Left ventricle myocardium inferior (tissue), 1 donor: ENCODE data around the gene MIER2. TPM values are rescaled to one million over a fixed set of nuclear protein-coding genes. Genes with fewer than 3 reads are reported as not detected.

Source experiments
- DNase-seq: peaks from one replicate; pipeline ENCODE4 v3.0.0-alpha.2; 2020
- H3K27ac ChIP-seq: fragments of 200-600 bp; replicated peaks from 2 replicates; pipeline ENCODE4 v1.8.0; 2021
- H3K27me3 ChIP-seq: fragments of 200-600 bp; 2 replicates; pipeline ENCODE4 v1.8.0; 2021; ENCODE audit warnings: low read depth
- H3K36me3 ChIP-seq: fragments of 200-600 bp; 2 replicates; pipeline ENCODE4 v1.8.0; 2021
- H3K4me1 ChIP-seq: fragments of 200-600 bp; 2 replicates; pipeline ENCODE4 v1.8.0; 2021
- H3K4me3 ChIP-seq: fragments of 200-600 bp; 2 replicates; pipeline ENCODE4 v1.8.0; 2021; ENCODE audit warnings: mild to moderate bottlenecking, moderate library complexity
- H3K9me3 ChIP-seq: fragments of 200-600 bp; replicated peaks from 2 replicates; pipeline ENCODE4 v1.8.0; 2021
- intact Hi-C: fragments of 100-400 bp; cut with micrococcal nuclease; formaldehyde crosslinking; loops from one replicate; pipeline ENCODE4 v1.11.0; 2022
- total RNA-seq: library from RNA; stranded (reverse); fragmentation: NEBNext Ultra II Directional; extraction: Animal tissue kit (Norgen Biotek cat#: 25700); gene quantifications from one replicate; pipeline ENCODE4 v1.2.1, GENCODE V29; 2021
- TF ChIP-seq, protein P1 (sequence below): fragments of 200-600 bp; IDR thresholded peaks from 2 replicates; pipeline ENCODE4 v1.8.0; 2021; ENCODE audit warnings: antibody characterized with exemption, mild to moderate bottlenecking, borderline replicate concordance
- donor health status: DM: no; HTN: yes; CAD: no; lungs with severe emphysema.

The MIER2 gene
- total RNA-seq, 1 donor from 2014 or later = 15.9 TPM

DNA sequence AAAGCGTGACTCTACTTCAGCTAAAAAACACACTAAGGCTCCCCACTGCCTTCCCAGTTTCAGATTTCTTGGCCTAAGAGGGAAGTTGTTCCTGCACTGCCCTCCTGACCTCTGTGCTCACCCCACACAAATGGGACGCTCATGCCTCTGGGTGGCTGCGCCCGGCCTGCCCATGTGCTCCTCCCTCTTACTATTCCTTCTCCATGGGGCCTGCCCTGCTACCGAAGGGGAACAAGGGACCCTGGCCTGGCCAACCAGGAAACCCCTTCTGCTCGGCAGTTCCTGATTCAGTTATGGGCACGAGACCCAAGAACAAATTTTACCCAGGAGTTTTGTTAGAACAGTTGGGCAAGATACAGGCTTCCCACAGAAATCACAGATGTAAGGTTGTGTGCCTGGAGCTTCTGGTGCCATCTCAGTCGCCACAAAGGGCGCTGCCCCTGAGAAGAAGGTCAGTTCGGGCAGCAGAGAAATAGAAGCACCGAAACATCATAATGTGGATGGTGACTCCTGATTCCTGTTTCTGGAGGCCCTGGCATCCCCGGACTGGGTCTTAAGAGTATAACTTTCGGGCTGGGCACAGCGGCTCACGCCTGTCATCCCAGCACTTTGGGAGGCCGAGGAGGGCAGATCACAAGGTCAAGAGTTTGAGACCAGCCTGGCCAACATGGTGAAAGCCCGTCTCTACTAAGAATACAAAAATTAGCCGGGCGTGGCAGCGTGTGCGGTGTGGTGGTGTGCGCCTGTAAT, 47.9 kb downstream of the MIER2 start:
- Histone ChIP-seq H3K27me3 (peaks cover 40% of the 10 kb centered on the region), H3K27ac (peak overlapping the region; percentile 58), H3K4me3 (no peak overlapping the region), H3K4me1 (peaks cover 30% of the 10 kb centered on the region), H3K36me3 (no peaks in the 10 kb centered on the region), H3K9me3 (no peaks in the 10 kb centered on the region)
- intact Hi-C loops = no loop called here
- TF ChIP-seq, protein P1, sequence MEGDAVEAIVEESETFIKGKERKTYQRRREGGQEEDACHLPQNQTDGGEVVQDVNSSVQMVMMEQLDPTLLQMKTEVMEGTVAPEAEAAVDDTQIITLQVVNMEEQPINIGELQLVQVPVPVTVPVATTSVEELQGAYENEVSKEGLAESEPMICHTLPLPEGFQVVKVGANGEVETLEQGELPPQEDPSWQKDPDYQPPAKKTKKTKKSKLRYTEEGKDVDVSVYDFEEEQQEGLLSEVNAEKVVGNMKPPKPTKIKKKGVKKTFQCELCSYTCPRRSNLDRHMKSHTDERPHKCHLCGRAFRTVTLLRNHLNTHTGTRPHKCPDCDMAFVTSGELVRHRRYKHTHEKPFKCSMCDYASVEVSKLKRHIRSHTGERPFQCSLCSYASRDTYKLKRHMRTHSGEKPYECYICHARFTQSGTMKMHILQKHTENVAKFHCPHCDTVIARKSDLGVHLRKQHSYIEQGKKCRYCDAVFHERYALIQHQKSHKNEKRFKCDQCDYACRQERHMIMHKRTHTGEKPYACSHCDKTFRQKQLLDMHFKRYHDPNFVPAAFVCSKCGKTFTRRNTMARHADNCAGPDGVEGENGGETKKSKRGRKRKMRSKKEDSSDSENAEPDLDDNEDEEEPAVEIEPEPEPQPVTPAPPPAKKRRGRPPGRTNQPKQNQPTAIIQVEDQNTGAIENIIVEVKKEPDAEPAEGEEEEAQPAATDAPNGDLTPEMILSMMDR = no peak
- DNase-seq = no peak

DNA sequence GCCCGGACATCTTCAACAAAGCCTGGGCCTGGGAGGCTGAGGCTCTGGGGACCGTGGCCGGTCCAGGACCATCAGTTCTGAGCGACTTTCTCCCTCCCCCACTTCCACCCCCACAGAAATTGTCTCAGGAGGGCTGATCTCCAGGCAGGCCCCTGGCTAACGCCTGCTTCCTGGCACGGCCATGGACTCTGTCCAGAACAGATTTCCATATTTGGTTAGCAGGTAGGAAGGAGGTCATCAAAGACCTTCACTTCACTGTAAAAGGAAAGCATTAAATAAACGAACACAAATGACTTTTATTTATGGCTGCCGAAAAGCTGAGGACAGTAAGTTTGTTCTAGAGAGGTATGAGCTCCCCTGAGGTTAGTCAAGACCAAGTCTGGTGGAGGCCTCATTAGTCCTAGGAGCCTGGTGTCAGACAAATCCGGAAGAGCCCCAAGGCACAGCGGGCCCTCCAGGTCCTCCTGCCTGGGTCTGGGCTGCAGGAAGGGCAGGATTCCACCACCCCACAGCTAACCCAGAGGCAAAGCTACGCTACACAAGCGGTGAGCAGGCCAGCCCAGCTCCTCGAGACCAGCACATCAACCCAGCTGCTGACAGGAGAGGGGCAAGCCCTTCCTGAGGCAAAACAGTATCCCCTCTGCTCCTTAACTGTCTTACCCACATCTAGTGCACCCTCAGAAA, 48.8 kb downstream of the MIER2 start:
- H3K27me3 ChIP-seq = peaks cover 46% of the 10 kb centered on the region
- intact Hi-C loops = no loop called here
- H3K4me3 ChIP-seq = peak overlapping the region; percentile 51
- peaks cover 35% of the 10 kb centered on the region for H3K4me1 ChIP-seq
- DNase-seq = no peak
- H3K9me3 ChIP-seq = no peaks in the 10 kb centered on the region
- TF ChIP-seq, protein P1 = no peak
- peak overlapping the region; percentile 58 for H3K27ac ChIP-seq
- no peaks in the 10 kb centered on the region for H3K36me3 ChIP-seq

DNA sequence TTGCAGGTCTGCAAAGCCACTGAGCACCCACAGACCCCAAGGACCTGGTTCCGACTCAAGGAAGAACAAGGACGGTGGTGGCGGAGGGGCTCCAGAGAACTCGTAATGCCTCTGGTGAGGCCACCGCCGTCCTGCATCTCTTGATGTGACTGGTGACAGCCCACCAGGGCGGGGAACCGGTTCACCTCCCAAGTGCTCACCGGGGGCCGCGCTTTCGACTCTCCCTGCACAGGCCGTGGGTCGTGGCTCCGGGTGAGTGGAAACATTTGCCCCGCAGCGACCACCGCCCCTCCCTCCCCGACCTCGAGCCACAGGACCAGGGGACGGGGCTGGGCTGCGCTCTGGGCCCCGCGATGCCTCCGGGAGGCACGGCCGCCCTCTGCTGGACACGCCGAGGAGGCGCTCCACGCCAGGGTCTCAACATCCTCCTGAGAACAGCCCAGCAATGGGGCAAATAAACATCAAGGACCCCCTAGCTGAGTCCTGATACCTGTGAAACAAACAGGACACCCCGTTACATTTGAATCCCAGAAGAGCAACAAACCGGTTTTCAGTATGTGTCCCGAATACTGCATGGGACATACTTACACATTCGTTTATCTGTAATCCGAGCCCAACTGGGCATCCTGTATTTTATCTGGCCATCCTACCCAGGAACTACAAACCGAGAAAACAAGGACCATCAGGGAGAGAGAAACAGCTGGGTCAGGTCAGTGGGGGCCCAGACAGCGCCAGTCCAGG, 49.5 kb downstream of the MIER2 start:
- H3K4me3 ChIP-seq = peak overlapping the region; percentile 51
- DNase-seq = no peak
- H3K4me1 ChIP-seq = peaks cover 42% of the 10 kb centered on the region
- no peaks in the 10 kb centered on the region for H3K9me3 ChIP-seq
- intact Hi-C loops = no loop called here
- H3K27me3 ChIP-seq = peaks cover 53% of the 10 kb centered on the region
- TF ChIP-seq, protein P1 = peak; percentile 84
- no peaks in the 10 kb centered on the region for H3K36me3 ChIP-seq
- peak overlapping the region; percentile 58 for H3K27ac ChIP-seq

DNA sequence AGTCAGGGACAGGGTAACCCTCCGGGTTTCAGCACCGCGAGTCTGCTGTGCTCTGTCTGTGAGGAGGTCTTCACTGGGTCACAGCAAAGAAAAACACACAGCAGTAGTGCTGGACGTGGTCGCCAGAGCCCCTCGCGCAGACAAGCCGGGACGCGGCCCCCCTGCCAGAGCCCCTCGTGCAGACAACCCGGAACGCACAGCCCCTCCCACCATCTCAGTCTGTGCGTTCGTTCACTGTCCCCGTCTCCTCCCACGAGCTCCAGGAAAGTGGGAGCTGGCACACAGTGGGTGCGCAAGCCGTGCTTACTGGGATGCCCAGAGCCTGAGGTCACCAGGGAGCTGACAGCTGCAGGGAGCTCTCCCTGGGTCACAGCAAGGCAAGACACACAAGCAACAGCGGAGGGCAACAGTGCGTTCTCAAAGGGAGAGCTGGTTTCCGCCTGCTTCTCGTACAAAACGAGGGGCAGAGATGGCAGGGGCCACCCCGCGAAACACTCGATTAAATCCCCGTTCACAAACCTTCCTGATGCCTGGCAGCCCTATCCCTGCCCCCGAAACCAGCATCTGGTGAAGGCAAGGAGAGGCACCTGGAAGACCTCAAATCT, 50.2 kb downstream of the MIER2 start:
- H3K9me3 ChIP-seq = no peaks in the 10 kb centered on the region
- peak overlapping the region; percentile 51 for H3K4me3 ChIP-seq
- H3K27me3 ChIP-seq = peaks cover 60% of the 10 kb centered on the region
- intact Hi-C loops = no loop called here
- H3K36me3 ChIP-seq = no peaks in the 10 kb centered on the region
- TF ChIP-seq, protein P1 = no peak
- no peak for DNase-seq
- H3K27ac ChIP-seq = no peak overlapping the region
- peaks cover 43% of the 10 kb centered on the region for H3K4me1 ChIP-seq

DNA sequence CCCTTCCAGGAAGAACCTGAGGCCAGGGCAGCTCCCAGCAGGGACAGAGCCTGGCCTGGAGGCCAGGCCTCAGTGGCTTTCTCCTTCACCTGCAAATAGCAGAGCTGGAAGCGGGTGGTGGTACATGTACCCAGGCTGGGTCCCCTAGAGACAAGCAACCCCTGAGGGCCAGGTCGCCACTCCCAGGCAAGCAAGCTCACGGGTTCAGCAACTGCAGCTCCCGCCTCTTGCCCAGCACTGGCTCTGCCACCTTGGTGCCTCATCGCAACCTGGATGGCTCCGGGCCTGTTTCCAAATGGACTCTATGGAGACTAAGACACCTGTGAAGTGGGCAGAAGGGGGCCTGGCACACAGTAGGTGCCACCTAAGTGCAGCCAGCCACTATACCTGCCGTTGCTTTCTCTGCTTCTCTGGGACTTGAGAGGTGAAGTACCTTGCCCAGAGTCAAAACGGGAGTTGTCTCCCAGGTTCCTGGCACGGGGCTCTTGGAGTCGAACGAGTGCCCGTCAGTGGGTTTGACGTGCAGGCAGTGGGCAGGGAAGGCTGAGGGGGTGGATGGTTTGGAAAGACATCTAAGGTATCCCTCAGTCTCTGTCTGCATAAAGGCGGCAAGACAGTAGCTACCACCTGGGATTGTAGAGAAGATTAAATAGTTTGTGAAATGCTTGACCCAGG, 51.0 kb downstream of the MIER2 start:
- peaks cover 69% of the 10 kb centered on the region for H3K27me3 ChIP-seq
- H3K27ac ChIP-seq = no peak overlapping the region
- TF ChIP-seq, protein P1 = no peak
- no peak overlapping the region for H3K4me3 ChIP-seq
- intact Hi-C loops = no loop called here
- H3K9me3 ChIP-seq = no peaks in the 10 kb centered on the region
- H3K36me3 ChIP-seq = no peaks in the 10 kb centered on the region
- H3K4me1 ChIP-seq = peaks cover 43% of the 10 kb centered on the region
- no peak for DNase-seq
